GM19468 (cell line): ENCODE results near the gene WDR38.
A peak's percentile ranks its signal among the peaks of the same experiment; 100 is the strongest.

Experiments
- ATAC-seq: cut with Tn5 transposase; IDR thresholded peaks from one replicate; pipeline ENCODE4 v1.9.1; 2021; ENCODE audit warnings: mild to moderate bottlenecking, moderate library complexity, moderate number of reproducible peaks; ENCODE audit not compliant: unreplicated experiment; ENCODE audit errors: extremely low read depth

Gene WDR38

GRCh38 chr9:124855944-124856765 is 2.9 kb downstream of the WDR38 start:
- no peak for ATAC-seq

DNA sequence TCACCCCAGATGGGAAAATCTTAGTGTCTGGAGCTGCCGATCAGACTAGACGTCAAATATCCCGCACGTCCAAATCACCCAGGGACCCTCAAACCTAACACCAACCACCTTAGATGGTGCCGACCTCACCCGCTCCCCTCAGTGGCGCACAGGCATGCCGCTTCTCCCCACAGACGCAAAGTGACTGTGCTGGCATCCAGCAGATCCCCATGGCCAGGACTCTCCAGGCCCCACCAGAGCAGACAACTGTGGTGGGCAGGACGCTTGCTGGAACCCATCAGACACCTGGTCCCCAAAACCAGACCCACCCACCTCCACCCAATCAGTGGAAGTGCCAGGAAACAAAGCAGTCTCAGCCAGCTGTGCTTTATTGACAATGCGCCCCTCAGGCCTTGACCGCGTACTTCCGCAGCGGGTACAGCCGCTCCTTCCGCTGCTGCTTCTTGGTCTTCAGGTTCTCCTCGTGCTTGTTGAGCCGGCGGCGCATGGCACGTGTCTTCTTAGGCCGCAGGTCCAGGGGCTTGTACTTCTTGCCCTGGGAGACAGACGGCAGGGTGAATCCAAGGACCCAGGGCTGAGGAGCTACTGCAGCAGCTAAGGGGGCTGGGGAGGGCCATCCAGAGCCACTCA is 4.4 kb downstream of the WDR38 start:
- no peak for ATAC-seq

DNA sequence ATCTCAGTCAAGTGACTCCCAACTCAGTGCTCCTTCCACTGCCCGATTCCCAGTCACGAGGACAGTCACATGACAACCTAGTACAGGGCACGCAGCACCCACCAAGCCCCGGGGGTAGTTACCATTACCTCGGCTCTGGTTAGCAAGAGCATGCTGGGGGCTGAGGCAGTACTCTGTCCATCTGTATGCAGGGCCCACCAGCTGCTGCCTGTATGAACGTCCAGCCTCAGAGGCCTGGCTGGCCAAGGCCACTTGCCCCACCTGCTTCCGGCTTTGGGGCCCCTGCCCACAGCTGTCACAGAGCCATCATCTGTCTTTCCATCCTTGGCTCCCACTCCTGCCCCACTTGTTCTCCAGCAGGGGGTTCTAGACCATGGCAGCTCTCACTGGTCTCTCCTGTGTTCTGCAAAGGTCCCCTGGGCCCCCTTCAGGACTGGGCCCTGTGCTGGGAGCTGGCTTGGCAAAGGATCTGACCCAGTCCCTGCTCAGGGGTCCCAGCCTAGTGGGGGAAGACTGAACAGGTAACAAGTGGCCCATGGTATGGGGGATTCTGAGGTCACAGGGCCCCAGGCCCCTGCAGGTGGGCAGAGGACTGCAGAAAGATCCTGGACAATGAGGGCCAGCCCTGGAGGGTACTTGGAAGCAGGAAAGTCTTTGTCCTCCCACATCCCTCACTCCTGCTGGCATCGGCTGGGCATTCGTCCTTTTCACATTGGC is 5.2 kb downstream of the WDR38 start:
- ATAC-seq, result no peak

DNA sequence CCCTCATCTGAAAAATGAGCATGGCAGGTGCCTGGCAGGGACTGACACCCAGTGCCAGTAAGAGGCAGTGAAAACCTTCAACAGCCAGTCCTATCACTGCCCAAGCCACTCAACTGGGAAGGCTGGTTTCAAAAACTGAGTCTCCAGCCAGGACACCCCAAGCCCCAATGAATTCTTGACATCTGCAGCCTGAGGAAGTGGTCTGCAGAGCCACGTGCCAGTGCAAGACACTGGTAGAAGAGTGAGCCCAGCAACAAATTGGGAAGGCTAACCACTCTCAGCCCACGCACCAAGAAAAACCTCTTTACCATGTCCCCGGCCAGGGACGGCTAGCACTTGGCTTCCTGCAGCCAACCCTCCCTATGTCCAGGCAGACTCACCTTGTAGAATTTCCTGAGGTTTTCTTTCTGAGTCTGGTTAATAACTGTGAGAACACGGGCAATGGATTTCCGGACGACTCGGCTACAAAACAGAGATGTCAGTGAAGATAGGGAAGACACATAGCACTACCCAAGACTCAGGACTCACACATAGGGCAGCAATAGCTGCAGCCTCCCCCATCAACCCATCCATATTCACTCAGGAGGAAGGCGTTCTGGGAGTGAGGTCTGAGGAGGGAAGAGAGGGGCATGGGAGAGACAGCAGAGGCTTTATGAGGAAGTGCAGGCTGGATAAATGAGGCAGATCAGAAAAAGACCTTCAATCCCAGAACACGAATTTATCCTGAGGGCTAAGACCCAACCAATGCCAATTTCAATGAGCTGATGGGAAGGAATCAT is 6.7 kb downstream of the WDR38 start:
- ATAC-seq, result no peak

DNA sequence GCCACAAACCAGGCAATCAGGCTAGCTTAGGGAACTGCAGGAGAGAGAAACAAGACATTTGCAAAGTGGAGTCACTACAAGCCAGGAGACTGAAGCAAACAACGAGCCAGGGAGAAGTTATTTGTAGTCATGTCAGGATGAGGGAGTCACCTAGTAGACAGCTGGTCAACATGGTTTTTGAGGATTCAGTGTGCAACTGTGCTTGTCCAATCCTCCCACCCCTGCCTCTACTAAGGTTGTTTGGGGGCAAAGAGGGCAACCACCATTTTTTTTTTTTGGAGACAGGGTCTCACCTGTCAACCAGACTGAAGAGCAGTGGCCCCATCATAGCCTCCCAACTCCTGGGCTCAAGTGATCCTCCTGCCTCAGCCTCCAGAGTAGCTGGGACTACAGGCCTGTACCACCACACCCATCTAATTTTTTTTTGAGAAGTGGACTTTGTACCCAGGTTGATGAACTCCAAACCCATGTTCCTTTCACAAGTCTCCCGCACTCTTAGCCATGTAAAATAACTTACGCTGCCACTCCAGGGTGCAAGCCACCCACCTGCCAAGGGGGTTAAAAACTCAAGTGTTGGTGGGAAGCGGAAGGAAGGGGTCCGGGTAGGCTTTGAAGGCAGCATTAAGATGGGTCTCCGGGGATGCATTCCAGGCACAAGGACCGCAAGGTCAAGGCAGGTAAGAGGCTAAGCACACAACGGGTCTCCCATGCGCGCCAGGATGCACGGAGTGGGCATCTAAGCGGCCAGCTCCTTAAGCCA is 7.5 kb downstream of the WDR38 start:
- ATAC-seq, result no peak

DNA sequence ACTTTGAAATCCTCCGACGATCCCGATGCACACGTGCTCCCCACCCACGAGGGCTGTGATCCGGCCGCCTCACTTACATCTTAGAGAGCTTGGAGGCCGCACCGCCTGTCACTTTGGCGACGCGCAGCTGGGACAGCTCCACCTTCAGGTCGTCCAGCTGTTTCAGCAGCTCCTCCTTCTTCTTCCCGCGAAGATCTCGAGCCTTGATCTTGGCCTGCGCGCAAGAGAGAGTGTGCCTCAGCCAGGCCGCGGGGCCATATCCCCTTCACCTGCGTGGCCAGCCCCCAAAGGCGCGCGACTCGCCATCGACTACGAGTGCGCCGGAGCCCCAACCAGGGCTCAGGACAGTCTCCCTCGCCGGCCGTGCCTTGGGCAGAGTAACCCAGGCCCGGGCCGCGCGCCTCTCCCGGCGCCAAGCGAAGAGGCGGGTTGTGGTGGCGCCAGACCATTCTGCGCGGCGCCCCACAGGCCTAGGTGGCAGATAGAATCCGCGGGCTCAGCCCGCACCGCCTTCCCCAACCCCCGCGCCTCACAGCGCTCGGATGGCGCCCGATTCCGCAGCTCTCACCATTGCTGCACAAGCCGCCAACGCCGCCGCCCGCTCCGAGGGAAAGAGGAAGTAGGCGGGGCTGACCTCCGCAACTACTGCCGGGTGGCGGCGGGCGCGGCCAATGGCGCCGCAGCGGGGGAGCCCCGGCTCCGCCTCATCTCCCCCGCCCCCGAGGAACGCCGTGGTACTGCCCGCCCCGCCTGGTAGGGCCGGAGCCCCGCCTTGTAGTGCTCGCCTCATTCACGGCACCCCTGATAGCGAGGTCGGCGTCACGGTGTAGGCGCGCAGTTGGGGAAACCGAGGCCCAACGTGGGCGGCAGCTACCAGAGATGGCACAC is 8.3 kb downstream of the WDR38 start, which contains the start of the genes ARPC5L and RPL35:
Gene ARPC5L (plus strand): TSS at position 789 of the 888 bp plus-strand sequence. CDS start 7,161 bp downstream, outside the sequence.
Gene RPL35 (minus strand): TSS at position 616 of the 888 bp plus-strand sequence. CDS start 45 bp downstream, at position 571.
- ATAC-seq, result peak; percentile 73

DNA sequence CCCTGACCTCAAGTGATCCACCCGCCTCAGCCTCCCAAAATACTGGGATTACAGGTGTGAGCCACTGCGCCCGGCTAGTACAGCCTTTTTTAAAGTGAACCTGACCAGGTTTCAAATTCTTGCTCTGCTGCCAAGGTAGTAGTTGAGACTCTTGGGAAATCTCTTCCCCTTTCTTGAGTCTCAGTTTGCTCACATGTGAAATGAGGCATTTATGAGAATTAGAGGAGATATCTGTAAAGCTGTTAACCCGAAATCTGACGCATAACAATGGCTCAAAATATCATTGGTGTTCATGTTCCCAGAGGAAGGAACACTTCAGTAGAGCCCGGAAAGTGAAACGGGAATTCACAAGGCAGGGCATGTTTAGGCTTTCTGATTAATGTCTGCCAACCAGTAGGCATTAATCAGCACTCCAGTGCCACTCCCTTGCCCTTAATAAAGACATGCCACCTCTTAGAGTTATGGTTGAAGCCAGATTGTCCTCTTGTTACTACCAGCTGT is 10.2 kb downstream of the WDR38 start:
- no peak for ATAC-seq

GRCh38 chr9:124868511-124869465 is 15.5 kb downstream of the WDR38 start:
- ATAC-seq, result peak; percentile 31

DNA sequence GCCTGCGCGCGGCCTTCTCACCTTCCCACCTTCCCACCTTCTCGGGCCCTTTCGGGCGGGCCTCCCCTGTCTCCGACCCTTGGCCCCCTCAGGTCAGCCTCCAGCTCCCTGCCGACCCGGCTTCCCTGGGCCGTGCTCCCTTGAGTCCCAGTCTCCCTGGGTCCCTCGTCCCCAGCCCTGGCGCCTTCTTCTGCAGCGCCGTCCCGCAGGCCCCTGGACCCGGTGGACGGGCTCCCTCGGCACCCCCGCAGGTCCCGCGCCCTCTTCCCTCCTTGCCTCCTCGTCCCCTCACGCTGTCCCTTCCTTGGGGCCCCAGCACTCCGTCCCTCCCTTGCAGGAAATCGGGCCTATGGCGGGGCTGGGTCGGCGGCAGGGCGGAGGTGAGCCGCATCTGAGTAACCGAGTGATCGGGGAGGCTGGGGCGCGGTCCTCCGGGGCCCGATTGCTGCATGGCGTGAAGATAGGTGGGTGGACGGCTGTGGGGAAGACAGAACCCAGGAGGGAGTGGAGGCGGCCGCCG is 16.3 kb downstream of the WDR38 start:
- ATAC-seq, result no peak

GRCh38 chr9:124869986-124870560 is 16.8 kb downstream of the WDR38 start:
- ATAC-seq, result peak; percentile 54

GRCh38 chr9:124870723-124871122 is 17.5 kb downstream of the WDR38 start:
- ATAC-seq, result no peak

DNA sequence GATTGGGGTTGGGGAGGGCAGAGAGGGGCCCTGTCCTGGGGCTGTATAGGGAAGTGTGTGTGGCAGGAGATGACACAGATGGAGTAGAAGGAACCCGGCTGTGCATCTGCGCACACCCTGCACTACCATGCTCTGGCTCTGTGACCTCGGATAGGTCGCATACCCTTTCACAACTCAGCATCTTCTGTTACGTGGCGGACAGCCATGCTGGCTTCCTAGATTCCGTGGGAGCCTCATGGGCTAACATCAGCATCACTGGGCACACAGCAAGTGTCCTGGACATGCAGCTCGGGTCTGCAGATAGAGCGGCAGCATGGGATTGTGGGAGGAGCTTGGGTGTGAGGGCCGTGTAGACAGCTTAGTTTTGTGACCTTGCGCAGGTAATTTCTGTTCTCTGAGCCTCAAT is 17.9 kb downstream of the WDR38 start:
- ATAC-seq, result no peak

- no peak for ATAC-seq
Observed at GRCh38 chr9:124873664-124874063, 20.4 kb downstream of the WDR38 start.

GRCh38 chr9:124875501-124875900 is 22.2 kb downstream of the WDR38 start:
- ATAC-seq, result no peak

DNA sequence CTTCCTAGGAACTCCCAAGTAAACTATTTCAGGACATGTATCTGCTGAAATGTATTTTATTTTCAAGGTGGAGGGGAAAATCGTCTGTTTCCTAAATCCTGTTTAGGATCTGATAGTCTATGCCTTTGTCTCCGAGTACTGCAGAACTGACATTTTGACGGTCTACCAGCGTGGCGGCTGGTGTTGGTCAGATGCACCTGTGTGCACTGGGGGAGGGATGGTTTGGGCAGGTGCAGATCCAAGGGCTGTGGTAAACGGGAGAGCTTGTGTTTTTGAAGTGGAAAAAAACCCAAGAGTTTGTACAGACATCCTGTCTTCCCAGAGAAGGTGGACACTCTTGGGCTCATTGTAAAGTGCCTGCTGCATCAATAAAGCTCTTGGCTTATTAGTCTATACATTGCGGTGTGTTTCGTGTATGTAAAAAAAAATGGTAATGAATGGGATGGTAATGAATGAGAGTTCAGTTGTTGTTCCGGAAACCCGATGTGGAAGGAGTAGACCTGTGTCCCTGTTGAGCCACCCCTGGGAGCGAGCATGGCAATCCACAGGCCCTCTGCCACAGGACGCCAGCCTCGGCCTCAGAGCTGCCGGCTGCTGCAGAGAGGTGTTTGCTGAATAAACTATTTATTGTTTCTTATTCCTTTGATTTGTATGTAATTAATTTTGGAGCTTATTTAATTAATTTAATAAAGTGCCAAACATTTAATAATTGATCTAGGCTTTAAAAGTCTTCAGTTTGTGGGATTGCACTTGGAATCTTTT is 23.9 kb downstream of the WDR38 start:
- no peak for ATAC-seq

GRCh38 chr9:124878021-124878420 is 24.8 kb downstream of the WDR38 start:
- no peak for ATAC-seq
